Cardiac ventricle fibroblast (primary cell): ENCODE results near the gene PLEKHG4B. TPM values are rescaled to one million over a fixed set of nuclear protein-coding genes. Genes with fewer than 3 reads are reported as not detected.

Source experiments
- total RNA-seq: library from RNA; depleted of rRNA; stranded (reverse); fragments of >200 nt; gene quantifications from 2 replicates; pipeline ENCODE4 v1.2.3, GENCODE V29; 2015

The PLEKHG4B gene
- total RNA-seq = not detected in 2 replicates

GRCh38 chr5:91556-92263, at the start of gene PLEKHG4B:
TSS of gene PLEKHG4B (plus strand) at chr5:92168. CDS start at chr5:92232, 64 bp downstream.

GRCh38 chr5:191036-191948, 99.3 kb downstream of the PLEKHG4B start, which contains the start of gene LRRC14B:
TSS of gene LRRC14B (plus strand) at chr5:191495. CDS start at chr5:191539, 44 bp downstream.

GRCh38 chr5:217494-218456, 125.8 kb downstream of the PLEKHG4B start, which contains the start of the genes CCDC127 and SDHA:
TSS of gene CCDC127 (minus strand) at chr5:218153. CDS start at chr5:216849, 1,304 bp downstream.
TSS of gene SDHA (plus strand) at chr5:218320. CDS start at chr5:218356, 36 bp downstream.

Other genes with a start within 250 kb of the PLEKHG4B start
- gene LRRC14B, start 99.3 kb downstream of the PLEKHG4B start, total RNA-seq = not detected in 2 replicates
- gene CCDC127, start 126.0 kb downstream of the PLEKHG4B start, total RNA-seq = 6.0 and 6.1 TPM in 2 replicates
- 73.9 and 85.9 TPM in 2 replicates for gene SDHA, start 126.2 kb downstream of the PLEKHG4B start, total RNA-seq
- 74.1 and 80.5 TPM in 2 replicates for gene PDCD6, start 179.5 kb downstream of the PLEKHG4B start, total RNA-seq
- gene AHRR, start 229.5 kb downstream of the PLEKHG4B start, total RNA-seq = 2.9 and 3.0 TPM in 2 replicates